GM21367 (cell line): Measurements from ENCODE around the gene CEBPZOS.

ENCODE experiments used
- ATAC-seq: cut with Tn5 transposase; IDR thresholded peaks from one replicate; pipeline ENCODE4 v1.9.1; 2021; ENCODE audit not compliant: unreplicated experiment

Gene CEBPZOS

GRCh38 chr2:37231241-37232130 lies 35.2 kb downstream of the CEBPZOS start, which contains the start of the genes CEBPZ and NDUFAF7:
Gene CEBPZ, minus strand, starts transcription at chr2:37231596. Its CDS starts 29 bp downstream, at chr2:37231567.
Gene NDUFAF7, plus strand, starts transcription at chr2:37231658. Its CDS starts 48 bp downstream, at chr2:37231706.
- peak; percentile 92 for ATAC-seq

- ATAC-seq: no peak
Measured at GRCh38 chr2:37232131-37232933, 36.0 kb downstream of the CEBPZOS start.

GRCh38 chr2:37243435-37243834 lies 47.1 kb downstream of the CEBPZOS start:
- ATAC-seq: no peak

GRCh38 chr2:37244017-37244416 lies 47.7 kb downstream of the CEBPZOS start:
- peak; percentile 79 for ATAC-seq

- ATAC-seq: no peak
Measured at GRCh38 chr2:37244755-37245154, 48.5 kb downstream of the CEBPZOS start.

- no peak for ATAC-seq
Measured at GRCh38 chr2:37246205-37246604, 49.9 kb downstream of the CEBPZOS start.

- no peak for ATAC-seq
Measured at GRCh38 chr2:37250869-37251740, 54.8 kb downstream of the CEBPZOS start.
